ENCODE results near the gene INHBB. TPM values are rescaled to one million over a fixed set of nuclear protein-coding genes. Genes with fewer than 3 reads are reported as not detected.

INHBB gene
- total and polyA plus RNA-seq, 2 of the 4 experiments (the other 2 are of a cell fraction) = 0.18 to 0.92 TPM

GRCh38 chr2:120320318-120320851 lies 25.6 kb upstream of the INHBB start:
- Histone ChIP-seq H4K5ac (ENCODE audit: low read depth, low read length) (no peak overlapping the region), H3K14ac (replicated peaks; ENCODE audit: low read depth, low read length) (no peak overlapping the region), H3K4me2 (ENCODE audit: low read depth, low read length) (no peak overlapping the region), H3K27me3 (ENCODE audit: control insufficient read depth, insufficient read depth, low read length) (peaks cover 44% of the 10 kb centered on the region), H3K79me1 (ENCODE audit: low read depth in 1 of 2, low read length in 2 of 2) (no peaks in the 10 kb centered on the region), H2BK120ac (ENCODE audit: low read depth, low read length) (no peak overlapping the region), H3K23ac (ENCODE audit: low read depth, low read length) (no peak overlapping the region), H3K4ac (ENCODE audit: low read depth, low read length) (no peak overlapping the region), H3K9ac (ENCODE audit: low read depth, low read length) (no peak overlapping the region), H4K8ac (ENCODE audit: low read depth in 2 of 2, low read length in 2 of 2) (no peak overlapping the region), H3K9me3 (ENCODE audit: control insufficient read depth, insufficient read depth, low read length) (no peaks in the 10 kb centered on the region), H3K4me1 (ENCODE audit: control insufficient read depth, insufficient read depth, low read length) (peaks cover 3% of the 10 kb centered on the region; the same call in 1 of the 2 replicates), H3K4me3 (ENCODE audit: insufficient read depth, low read depth, low read length) (no peak overlapping the region), H2AK9ac (replicated peaks; ENCODE audit: low read depth, low read length, poor library complexity) (no peak overlapping the region), H4K91ac (ENCODE audit: insufficient read depth, low read depth, low read length) (no peak overlapping the region), H2AFZ (replicated peaks; ENCODE audit: low read length, poor library complexity) (peak overlapping the region; percentile 10), H2BK5ac (ENCODE audit: low read depth, low read length, poor library complexity, severe bottlenecking) (no peak overlapping the region), H2BK15ac (ENCODE audit: low read depth, low read length) (no peak overlapping the region), H3K36me3 (ENCODE audit: control insufficient read depth, insufficient read depth, low read length) (no peaks in the 10 kb centered on the region), H3K9me1 (ENCODE audit: insufficient read depth, low read length) (no peaks in the 10 kb centered on the region), H3K56ac (ENCODE audit: extremely low read depth, insufficient read depth, low read length) (no peak overlapping the region), H4K20me1 (ENCODE audit: insufficient read depth, low read length) (no peaks in the 10 kb centered on the region), H3K27ac (ENCODE audit: insufficient read depth, low read length) (no peak overlapping the region), H3K18ac (ENCODE audit: low read depth, low read length) (no peak overlapping the region), H2BK20ac (ENCODE audit: low read depth, low read length) (no peak overlapping the region), H2AK5ac (ENCODE audit: low read depth, low read length) (no peak overlapping the region)
- ATAC-seq (ENCODE audit: low read depth) (no peak; the same call in 1 of the 2 replicates), DNase-seq (peak; percentile 20)
- ChIA-PET CTCF (no interaction called here), POLR2A (ENCODE audit: unreplicated experiment) (no interaction called here)
- intact Hi-C loops (cut with micrococcal nuclease) = no loop called here
- TF ChIP-seq MAZ (IDR thresholded peaks at IDR 0.05; ENCODE audit: borderline replicate concordance, low read depth, low read length) (no peak), FOS (IDR thresholded peaks at IDR 0.05; ENCODE audit: low read depth, low read length) (no peak), ELK1 (IDR thresholded peaks at IDR 0.05; ENCODE audit: borderline replicate concordance, low read depth, low read length) (no peak), RCOR1 (IDR thresholded peaks at IDR 0.05; ENCODE audit: insufficient replicate concordance, low read length) (no peak), RFX5 (IDR thresholded peaks at IDR 0.05; ENCODE audit: low read depth, low read length) (no peak), SMC3 (IDR thresholded peaks at IDR 0.05; ENCODE audit: low read depth, low read length) (no peak), CEBPB (IDR thresholded peaks at IDR 0.05; ENCODE audit: low read depth, low read length) (no peak), POLR2A (IDR thresholded peaks at IDR 0.05; ENCODE audit: low read depth, low read length) (no peak), USF2 (IDR thresholded peaks at IDR 0.05; ENCODE audit: low read depth, low read length) (no peak), BHLHE40 (IDR thresholded peaks at IDR 0.05; ENCODE audit: low read depth, low read length) (no peak), NFE2L2 (IDR thresholded peaks at IDR 0.05; ENCODE audit: low read depth, low read length) (no peak), CHD1 (IDR thresholded peaks at IDR 0.05; ENCODE audit: low read depth, low read length) (no peak), MAFK (IDR thresholded peaks at IDR 0.05; ENCODE audit: low read depth, low read length) (no peak), RAD21 (IDR thresholded peaks at IDR 0.05; ENCODE audit: low read length) (no peak), MXI1 (IDR thresholded peaks at IDR 0.05; ENCODE audit: borderline replicate concordance, low read depth, low read length) (no peak), CTCF (conservative IDR thresholded peaks at IDR 0.05; ENCODE audit: low read depth, low read length) (no peak)
- in situ Hi-C loops (cut with MboI; ENCODE audit: low sequenced_read_pairs) = no loop called here
- dilution Hi-C loops (cut with HindIII; ENCODE audit: low sequenced_read_pairs, unreplicated experiment) = no loop called here
- BruUV-seq (replicated peaks) = no TSS peak
- WGBS, 2 experiments (ENCODE audit: extremely low coverage in 2 of 2, insufficient read length in 1 of 2) = 60% methylated on average over 3 of the region's 10 CpGs; no CpG with 5 or more reads in 1 of the 2 experiments

Measured in IMR-90 (cell line).